HG03469 (cell line): ENCODE measurements around the gene LAMA2.

Experiments used
- ATAC-seq: cut with Tn5 transposase; IDR thresholded peaks from one replicate; pipeline ENCODE4 v1.9.1; 2021; ENCODE audit warnings: mild to moderate bottlenecking, moderate library complexity, moderate number of reproducible peaks; ENCODE audit not compliant: unreplicated experiment

LAMA2 gene

GRCh38 chr6:129544892-129545612 lies 662.1 kb downstream of the LAMA2 start:
- ATAC-seq: no peak

- no peak for ATAC-seq
Measured at GRCh38 chr6:129546702-129547101, 663.8 kb downstream of the LAMA2 start.

GRCh38 chr6:129551486-129551885 lies 668.5 kb downstream of the LAMA2 start:
- ATAC-seq: no peak

- no peak for ATAC-seq
Measured at GRCh38 chr6:129552413-129552812, 669.5 kb downstream of the LAMA2 start.

- no peak for ATAC-seq
Measured at GRCh38 chr6:129555206-129555832, 672.4 kb downstream of the LAMA2 start.

- no peak for ATAC-seq
Measured at GRCh38 chr6:129558248-129558647, 675.3 kb downstream of the LAMA2 start.

- no peak for ATAC-seq
Measured at GRCh38 chr6:129565366-129565765, 682.4 kb downstream of the LAMA2 start.

- ATAC-seq: no peak
Measured at GRCh38 chr6:129565811-129566210, 682.9 kb downstream of the LAMA2 start.
